Tongue (tissue), 2 donors: Measurements from ENCODE around the gene HACL1. TPM values are rescaled to one million over a fixed set of nuclear protein-coding genes. Genes with fewer than 3 reads are reported as not detected.
A peak's percentile ranks its signal among the peaks of the same experiment; 100 is the strongest.

Experiments used
- DNase-seq: peaks from one replicate; pipeline ENCODE4 v3.0.0-alpha.2; 2015
- total RNA-seq: library from RNA; depleted of rRNA; stranded (reverse); fragments of >200 nt; gene quantifications from one replicate; pipeline ENCODE4 v1.2.3, GENCODE V29; 2014

HACL1 gene
- total RNA-seq, result 14.0 TPM

GRCh38 chr3:15601399-15602145, at the start of gene HACL1, which contains the start of gene BTD:
TSS of gene HACL1 (minus strand) at chr3:15601569. CDS start at chr3:15601463, 106 bp downstream.
TSS of gene BTD (plus strand) at chr3:15601745. CDS start at chr3:15635440, 33,695 bp downstream.
- peak; percentile 99 for DNase-seq

- no peak for DNase-seq
Observed at GRCh38 chr3:15649858-15650257, 48.5 kb upstream of the HACL1 start.

DNA sequence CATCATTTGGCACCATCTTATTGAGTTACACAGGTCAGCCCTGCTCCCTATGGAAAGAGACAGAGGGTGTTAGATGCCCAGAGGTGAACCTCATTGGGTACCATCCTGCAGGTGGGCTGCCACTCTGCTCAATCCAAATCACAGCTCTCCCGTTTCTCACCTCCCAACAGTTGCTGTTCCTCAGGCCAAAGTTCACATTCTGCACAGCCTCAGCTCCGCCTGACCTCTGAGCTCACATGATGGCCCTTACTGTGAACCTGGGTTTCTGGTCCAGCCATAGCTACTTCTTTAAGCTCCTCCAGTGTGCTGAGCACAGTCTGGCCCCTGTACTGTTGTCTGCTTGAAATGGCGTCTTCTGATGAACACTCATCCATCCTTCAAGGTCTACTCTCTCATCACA, 48.0 kb upstream of the HACL1 start:
- no peak for DNase-seq

DNA sequence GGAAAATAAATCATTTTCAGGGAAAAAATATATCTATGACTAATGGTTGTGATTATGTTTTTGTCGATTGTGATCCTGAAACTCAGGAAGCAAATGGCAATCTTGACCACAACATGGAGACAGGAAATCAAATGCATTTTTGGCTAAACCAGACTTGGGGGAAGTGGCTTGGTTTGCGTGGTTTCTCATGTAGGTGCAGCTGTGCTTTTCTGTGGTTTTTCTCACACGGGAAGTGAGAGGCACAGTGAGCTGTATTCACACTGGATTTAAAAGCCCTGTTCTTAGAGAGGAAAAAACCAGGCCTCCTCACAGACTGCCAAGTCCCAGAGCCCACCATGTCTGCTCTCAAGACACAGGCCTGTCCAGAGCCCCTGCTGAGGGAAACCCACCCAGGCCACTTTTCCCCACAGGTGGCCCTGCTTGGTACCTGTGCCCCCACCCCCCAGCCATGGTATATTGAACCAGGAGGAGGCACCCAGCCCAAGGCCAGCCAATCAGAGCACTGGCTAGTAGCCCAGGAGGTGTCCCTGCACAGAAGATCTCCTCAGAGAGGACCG, 46.3 kb upstream of the HACL1 start:
- peak; percentile 69 for DNase-seq

DNA sequence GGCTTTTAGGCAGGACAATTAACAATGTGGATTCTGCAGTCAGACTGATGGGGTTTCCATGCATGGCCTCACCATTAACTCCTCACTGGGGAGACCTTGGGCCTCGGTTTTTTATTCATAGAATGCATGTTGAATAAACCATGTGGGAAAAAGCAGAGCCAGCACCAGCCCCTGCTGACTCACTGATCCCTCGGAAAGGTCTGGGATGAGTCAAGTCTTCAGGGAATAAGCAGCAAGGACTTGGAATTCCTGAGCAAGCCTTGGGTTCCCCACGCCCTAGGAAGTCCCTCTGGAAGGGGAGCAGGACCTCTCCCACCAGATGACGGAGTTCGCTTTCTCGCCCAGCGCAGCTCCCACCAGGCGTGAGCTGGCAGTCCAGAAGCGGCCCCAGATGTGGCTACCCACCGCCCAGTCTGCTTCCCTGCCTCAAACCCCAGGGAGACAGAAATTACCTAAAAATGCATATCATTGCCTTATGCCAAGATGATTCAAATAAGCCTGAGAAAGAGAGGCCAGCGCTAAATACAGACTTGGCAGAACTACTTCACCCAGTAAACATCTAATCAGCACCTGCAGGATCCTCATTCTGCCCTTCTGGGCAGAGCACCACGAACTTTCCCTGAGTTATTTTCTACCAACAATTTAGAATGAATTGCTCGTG, 45.6 kb upstream of the HACL1 start:
- peak; percentile 77 for DNase-seq

GRCh38 chr3:15645740-15646501, 44.6 kb upstream of the HACL1 start:
- DNase-seq, result peak; percentile 51

DNA sequence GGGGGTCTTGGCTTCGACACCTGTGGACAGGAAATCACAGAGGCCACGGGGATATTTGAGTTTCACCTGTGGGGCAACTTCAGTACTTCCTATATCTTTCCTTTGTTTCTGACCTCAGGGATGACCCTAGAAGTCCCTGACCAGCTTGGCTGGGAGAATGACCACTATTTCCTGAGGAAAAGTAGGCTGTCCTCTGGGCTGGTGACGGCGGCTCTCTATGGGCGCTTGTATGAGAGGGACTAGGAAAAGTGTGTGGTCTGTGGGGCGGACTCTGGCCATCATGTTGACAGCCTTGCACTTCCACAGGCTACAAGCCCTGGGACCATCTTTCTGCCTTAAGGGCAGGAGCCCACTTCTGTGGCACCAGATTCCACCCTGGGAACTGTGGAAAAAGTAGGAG, 43.9 kb upstream of the HACL1 start:
- no peak for DNase-seq

DNA sequence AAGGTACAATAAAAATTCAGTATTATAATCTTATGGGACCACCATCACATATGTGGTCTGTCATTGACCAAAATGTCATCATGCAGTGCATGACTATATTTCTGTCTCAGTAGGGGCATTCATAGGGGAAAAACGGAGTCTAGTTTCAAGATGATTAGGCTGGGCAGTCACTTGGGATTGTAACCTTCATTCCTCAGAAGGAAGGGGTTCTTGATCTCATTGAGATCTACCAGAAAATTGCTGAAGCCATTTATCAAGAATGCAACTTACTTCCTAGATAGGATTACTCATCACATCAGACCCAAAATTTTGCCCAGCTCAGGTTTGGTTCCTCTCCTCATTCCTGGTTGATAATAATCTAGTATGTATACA, 37.5 kb upstream of the HACL1 start:
- DNase-seq, result no peak

DNA sequence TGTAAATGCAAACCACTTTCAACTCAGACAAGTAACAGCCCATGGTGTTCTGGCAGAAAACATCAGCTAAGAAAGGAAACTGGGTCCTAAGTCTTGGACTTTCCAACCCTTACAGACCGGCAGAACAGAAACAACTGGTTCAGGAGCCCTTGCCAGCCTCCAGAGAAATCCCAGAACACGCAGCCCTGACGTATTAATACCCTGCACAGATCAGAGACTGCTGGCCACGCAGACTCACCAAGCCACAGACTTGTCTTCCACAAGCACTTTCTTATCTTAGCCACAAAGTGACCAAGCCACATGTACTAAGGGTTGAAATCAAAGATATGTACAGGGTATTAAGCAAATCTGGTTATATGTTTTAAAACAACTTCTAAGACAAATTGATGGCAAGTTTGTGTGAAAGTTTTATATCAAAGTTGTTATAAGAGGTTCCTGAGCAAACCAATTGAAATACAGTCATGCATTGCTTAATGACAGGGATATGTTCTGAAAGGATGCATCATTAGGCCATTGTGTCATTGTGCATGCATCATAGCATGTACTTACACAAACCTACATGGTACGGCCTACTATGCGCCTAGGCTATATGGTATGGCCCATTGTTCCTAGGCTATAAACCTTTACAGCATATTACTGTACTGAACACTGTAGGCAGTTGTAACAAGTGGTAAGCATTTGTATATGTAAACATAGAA, 37.0 kb upstream of the HACL1 start:
- no peak for DNase-seq

DNA sequence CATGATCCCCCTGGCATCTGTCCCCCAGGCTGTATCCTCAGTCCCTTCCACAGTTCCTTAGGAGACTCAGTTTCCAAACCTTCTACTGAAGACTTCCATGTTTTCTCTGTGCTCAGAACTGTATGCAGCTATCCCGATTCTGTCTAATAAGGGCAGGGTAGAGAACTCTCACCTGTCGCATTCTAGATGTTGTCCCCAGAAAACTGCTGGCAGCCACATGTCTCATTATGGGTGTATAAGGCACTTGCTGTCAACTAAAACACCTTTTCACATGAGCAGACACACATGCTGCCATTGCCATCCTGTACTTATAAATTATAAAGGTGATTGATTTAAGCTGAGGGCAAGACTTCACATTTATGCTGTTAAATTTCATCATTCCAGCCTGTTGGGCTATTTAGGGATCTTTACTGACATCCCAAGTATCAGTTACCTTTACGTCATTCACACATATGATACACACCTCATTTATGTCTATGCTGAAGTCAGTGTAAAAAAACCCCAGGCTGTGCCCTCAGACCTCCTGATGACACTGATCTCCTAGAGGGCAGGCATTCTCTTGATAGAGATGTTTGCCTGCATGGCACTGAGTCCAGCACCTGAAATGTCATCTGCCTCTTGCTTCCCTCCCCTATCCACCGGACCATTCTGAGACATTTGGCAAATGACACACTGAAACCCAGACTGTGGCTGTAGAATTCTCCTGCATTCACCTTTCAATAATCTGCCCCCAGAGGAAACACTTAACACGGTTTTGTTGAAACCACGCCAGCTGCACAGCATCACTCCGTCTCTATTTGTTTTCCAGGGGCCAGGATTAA, 36.0 kb upstream of the HACL1 start:
- DNase-seq, result no peak

- DNase-seq, result no peak
Observed at GRCh38 chr3:15636028-15636709, 34.8 kb upstream of the HACL1 start.

GRCh38 chr3:15635121-15635661, 33.8 kb upstream of the HACL1 start:
- peak; percentile 91 for DNase-seq

DNA sequence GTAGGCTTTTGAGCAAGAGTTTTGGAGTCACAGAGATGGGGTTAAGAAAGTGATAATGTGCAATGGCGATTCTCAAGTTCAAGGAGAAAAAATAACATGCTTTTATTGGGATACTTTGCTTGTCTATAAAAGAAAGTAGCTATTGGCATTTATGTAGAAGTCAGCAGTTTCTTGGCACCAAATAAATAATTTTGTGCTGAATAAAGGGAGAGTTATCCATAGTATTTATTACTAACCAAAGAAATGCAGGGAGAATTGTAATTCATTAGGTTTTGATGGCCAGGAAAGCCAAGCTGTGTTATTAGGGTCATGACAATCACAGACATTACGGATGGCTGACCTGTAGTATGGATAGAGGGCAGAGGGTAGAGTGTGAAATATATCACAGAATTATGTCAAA, 33.3 kb upstream of the HACL1 start:
- DNase-seq, result no peak

GRCh38 chr3:15633766-15634598, 32.6 kb upstream of the HACL1 start:
- DNase-seq, result peak; percentile 52

DNA sequence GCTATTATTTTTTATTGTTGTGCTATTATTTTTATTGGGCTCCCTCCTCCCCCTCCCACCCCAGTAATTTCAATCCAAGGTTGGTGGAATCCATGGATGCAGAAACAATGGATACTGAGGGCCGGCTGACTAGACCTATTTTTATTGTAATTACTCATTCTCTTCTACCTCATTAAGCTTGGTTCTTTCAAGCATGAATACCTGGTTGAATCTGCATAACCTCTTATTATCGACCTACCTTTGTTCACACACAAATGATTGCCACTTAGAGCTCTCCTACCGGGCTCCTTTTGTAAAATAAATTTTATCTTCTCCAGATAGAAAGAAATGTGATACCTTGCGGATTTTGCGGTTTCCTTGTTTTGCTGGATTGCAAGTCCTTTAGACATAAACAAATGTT, 31.8 kb upstream of the HACL1 start:
- DNase-seq, result no peak

DNA sequence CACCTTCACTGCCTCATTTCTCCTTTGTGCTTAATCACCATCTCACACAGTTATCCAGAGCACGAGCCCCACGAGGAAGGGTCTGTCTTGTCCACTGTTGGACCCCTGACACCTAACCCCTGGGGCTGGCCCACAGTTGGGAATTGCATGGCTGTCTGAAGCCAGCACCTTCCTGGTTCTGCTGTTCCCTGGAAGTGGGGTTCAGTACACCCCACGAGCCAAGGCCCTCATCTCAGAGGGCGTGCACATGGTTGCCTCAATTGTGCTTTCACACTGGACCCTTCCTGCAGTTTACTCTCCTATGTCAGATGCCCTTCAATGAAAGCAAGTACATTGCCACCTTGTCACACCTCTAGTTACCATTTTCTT, 30.8 kb upstream of the HACL1 start:
- no peak for DNase-seq

DNA sequence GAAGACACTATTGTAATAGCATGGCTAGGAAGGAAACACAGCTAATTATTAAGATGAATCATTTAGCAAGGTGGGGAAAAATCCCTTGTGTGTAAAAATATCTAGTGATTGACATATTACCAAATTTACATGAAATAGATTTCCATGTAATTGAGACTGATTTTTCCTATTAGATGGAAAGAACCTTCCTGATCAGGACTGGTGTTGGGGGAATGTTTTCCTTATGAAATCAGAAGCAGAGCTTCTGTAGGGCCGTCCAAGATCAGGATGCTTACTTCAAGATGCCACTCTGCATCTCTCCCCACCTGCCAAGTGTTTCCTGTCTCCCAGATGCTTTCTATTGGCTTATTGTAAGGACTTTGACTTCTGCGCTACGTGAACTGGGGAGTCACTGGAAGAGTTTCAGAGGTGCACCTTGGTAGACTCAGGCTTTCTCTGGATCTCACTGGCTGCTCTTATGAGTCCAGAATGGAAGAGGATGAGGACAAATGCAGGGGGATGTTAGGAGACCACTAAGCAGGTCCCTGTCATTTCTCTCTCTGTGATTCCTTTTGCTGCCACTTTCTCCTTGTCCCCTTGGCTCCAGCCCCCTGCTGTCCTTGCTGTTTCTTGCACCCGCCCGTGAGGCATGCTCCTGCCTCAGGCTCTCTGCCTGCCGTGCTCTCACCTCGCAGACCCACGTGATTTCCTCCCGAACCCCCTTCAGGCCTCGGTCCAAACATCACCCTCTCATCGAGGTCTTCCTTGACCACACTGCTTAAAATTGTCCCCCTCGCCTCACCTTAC, 30.2 kb upstream of the HACL1 start:
- DNase-seq, result no peak

GRCh38 chr3:15630646-15631350, 29.4 kb upstream of the HACL1 start:
- peak; percentile 67 for DNase-seq
